Measurements from ENCODE around the gene SLC4A11.

The SLC4A11 gene

GRCh38 chr20:3239026-3239866 lies at the start of gene SLC4A11:
TSS of gene SLC4A11 (minus strand) at chr20:3239190. CDS start at chr20:3239137, 53 bp downstream.
- no peak for DNase-seq (ENCODE audit: low read depth in 2 of 2)

GRCh38 chr20:3283222-3283820 lies 44.3 kb upstream of the SLC4A11 start:
- DNase-seq (ENCODE audit: low read depth in 2 of 2), result no peak

GRCh38 chr20:3282271-3283221 lies 43.6 kb upstream of the SLC4A11 start:
- no peak for DNase-seq (ENCODE audit: low read depth in 2 of 2)

- no peak for DNase-seq (ENCODE audit: low read depth in 2 of 2)
These were observed 42.4 kb upstream of the SLC4A11 start for GRCh38 chr20:3281437-3281836.

GRCh38 chr20:3279761-3280160 lies 40.8 kb upstream of the SLC4A11 start:
- no peak for DNase-seq (ENCODE audit: low read depth in 2 of 2)

GRCh38 chr20:3277686-3278465 lies 38.9 kb upstream of the SLC4A11 start:
- no peak for DNase-seq (ENCODE audit: low read depth in 2 of 2)

- DNase-seq (ENCODE audit: low read depth in 2 of 2), result no peak
These were observed 37.7 kb upstream of the SLC4A11 start for GRCh38 chr20:3276680-3277015.

- DNase-seq (ENCODE audit: low read depth in 2 of 2), result no peak
These were observed 37.1 kb upstream of the SLC4A11 start for GRCh38 chr20:3275966-3276679.

GRCh38 chr20:3275064-3275935 lies 36.3 kb upstream of the SLC4A11 start:
- DNase-seq (ENCODE audit: low read depth in 2 of 2), result no peak

GRCh38 chr20:3273371-3273770 lies 34.4 kb upstream of the SLC4A11 start:
- DNase-seq (ENCODE audit: low read depth in 2 of 2), result no peak

GRCh38 chr20:3270051-3270450 lies 31.1 kb upstream of the SLC4A11 start:
- no peak for DNase-seq (ENCODE audit: low read depth in 2 of 2)

- no peak for DNase-seq (ENCODE audit: low read depth in 2 of 2)
These were observed 23.6 kb upstream of the SLC4A11 start for GRCh38 chr20:3262566-3262965.

- no peak for DNase-seq (ENCODE audit: low read depth in 2 of 2)
These were observed 19.4 kb upstream of the SLC4A11 start for GRCh38 chr20:3258429-3258828.

GRCh38 chr20:3255728-3256127 lies 16.7 kb upstream of the SLC4A11 start:
- DNase-seq (ENCODE audit: low read depth in 2 of 2), result no peak

- DNase-seq (ENCODE audit: low read depth in 2 of 2), result no peak
These were observed 12.8 kb upstream of the SLC4A11 start for GRCh38 chr20:3251806-3252205.

GRCh38 chr20:3250091-3250504 lies 11.1 kb upstream of the SLC4A11 start:
- DNase-seq (ENCODE audit: low read depth in 2 of 2), result no peak

GRCh38 chr20:3248993-3249347 lies 10.0 kb upstream of the SLC4A11 start:
- no peak for DNase-seq (ENCODE audit: low read depth in 2 of 2)

- DNase-seq (ENCODE audit: low read depth in 2 of 2), result no peak
These were observed 9.4 kb upstream of the SLC4A11 start for GRCh38 chr20:3248167-3248992.

GRCh38 chr20:3247638-3248037 lies 8.6 kb upstream of the SLC4A11 start:
- DNase-seq (ENCODE audit: low read depth in 2 of 2), result no peak

Data from stimulated activated CD4-positive, alpha-beta T cell treated with anti-CD3 and anti-CD28 coated beads, Interleukin-15, amount 100 ng/mL, for 48 hours (primary cell).